HUES48 (cell line): ENCODE results near the gene C1QTNF9.
"Not testable (repeated sequence)": the region's sequence is repeated elsewhere in the genome, so short reads cannot be mapped to it uniquely, and the experiment has no call there.

Experiments
- H3K27ac ChIP-seq: one replicate; pipeline ENCODE4 v1.7.0; 2013; ENCODE audit warnings: low read depth, low read length, inconsistent platforms
- H3K27me3 ChIP-seq: 2 replicates; pipeline ENCODE4 v1.6.1; 2013; ENCODE audit warnings: mild to moderate bottlenecking, low read length; ENCODE audit not compliant: control insufficient read depth, insufficient read depth
- H3K36me3 ChIP-seq: 2 replicates; pipeline ENCODE4 v1.6.1; 2013; ENCODE audit warnings: low read length; ENCODE audit not compliant: control insufficient read depth, insufficient read depth
- H3K4me1 ChIP-seq: 2 replicates; pipeline ENCODE4 v1.6.1; 2013; ENCODE audit warnings: mild to moderate bottlenecking, low read length; ENCODE audit not compliant: control insufficient read depth, insufficient read depth
- H3K4me3 ChIP-seq: 2 replicates; pipeline ENCODE4 v1.5.1; 2013; ENCODE audit warnings: mild to moderate bottlenecking, low read depth, low read length
- H3K9ac ChIP-seq: 2 replicates; pipeline ENCODE4 v1.6.1; 2013; ENCODE audit warnings: mild to moderate bottlenecking, low read depth, low read length, moderate library complexity
- H3K9me3 ChIP-seq: 2 replicates; pipeline ENCODE4 v1.6.1; 2013; ENCODE audit warnings: low read length; ENCODE audit not compliant: control insufficient read depth, insufficient read depth

Gene C1QTNF9

DNA sequence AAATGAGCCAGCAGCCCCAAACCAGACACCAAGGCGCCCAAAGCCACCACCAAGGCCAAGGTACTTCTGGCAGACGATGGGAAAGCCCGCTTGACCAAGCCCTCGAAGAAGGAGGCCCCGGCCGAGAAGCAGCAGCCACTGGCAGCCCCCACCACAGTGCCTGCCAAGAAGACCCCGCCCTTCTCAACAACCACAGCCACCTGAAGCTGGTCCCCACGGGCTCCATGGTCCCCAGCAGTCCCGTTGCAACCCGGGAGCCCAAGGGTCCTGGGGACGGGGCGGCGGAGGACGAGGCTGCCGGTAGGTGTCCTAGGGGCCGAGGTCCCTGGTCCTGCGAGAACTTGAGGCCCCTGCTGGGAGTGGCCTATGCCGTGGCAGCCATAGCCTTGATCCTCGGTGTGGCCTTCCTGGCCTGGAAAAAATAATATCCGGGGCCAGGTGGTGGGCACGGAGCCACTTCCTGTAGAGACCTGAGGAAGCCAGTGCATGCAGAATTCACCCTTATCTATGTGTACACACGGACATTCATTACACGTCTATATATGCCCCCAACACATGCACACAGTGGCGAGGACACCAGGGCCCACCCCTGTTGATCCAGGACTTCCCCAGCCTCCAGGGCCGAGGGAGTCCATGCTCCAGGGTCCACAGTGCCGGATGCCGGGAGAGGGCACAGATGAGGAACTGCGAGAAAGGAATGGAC is 13.8 kb downstream of the C1QTNF9 start:
- H3K4me1 ChIP-seq, result no peaks in the 10 kb centered on the region
- H3K9me3 ChIP-seq, result no peaks in the 10 kb centered on the region
- H3K27ac ChIP-seq, result no peak overlapping the region
- H3K9ac ChIP-seq, result no peak overlapping the region
- peaks cover 6% of the 10 kb centered on the region for H3K27me3 ChIP-seq
- H3K36me3 ChIP-seq, result no peaks in the 10 kb centered on the region
- H3K4me3 ChIP-seq, result no peak overlapping the region

DNA sequence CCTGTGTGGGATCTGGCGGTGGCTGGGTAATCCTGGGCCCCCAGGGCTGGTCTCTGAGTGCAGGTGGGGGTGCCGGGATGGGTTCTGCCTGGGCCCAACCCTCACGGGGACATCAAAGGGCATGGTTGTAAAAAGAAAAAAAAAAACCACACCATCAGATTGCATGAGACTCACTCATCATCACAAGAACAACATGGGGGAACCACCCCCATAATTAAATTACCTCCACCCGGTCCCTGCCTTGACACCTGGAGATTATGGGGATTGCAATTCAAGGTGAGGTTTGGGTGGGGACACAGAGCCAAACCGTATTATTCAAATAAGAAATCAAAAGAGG is 14.3 kb downstream of the C1QTNF9 start:
- Histone ChIP-seq H3K36me3 (no peaks in the 10 kb centered on the region), H3K4me1 (no peaks in the 10 kb centered on the region), H3K9ac (no peak overlapping the region), H3K9me3 (no peaks in the 10 kb centered on the region), H3K27ac (no peak overlapping the region), H3K4me3 (no peak overlapping the region), H3K27me3 (peaks cover 11% of the 10 kb centered on the region)

DNA sequence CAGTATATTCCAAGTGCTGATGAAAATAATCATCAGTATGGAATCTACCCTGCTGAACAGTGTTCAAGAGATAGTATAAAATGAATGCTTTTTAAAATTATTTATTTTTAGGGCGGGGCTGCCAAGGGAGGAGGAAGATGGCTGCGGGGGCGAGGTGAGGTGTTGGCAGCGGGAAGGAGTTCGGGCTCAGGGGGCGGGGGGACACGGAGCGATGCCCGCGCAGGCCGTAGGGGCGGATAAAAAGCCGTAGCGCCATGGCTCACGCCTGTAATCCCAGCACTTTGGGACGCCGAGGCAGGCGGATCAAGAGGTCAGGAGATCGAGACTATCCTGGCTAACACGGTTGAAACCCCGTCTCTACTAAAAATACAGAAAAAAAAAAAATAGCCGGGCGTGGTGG is 18.2 kb downstream of the C1QTNF9 start:
- not testable (repeated sequence) for H3K9ac ChIP-seq, H3K27ac ChIP-seq, H3K9me3 ChIP-seq, H3K4me1 ChIP-seq, H3K36me3 ChIP-seq, H3K4me3 ChIP-seq
- H3K27me3 ChIP-seq, result peaks cover 15% of the 10 kb centered on the region

DNA sequence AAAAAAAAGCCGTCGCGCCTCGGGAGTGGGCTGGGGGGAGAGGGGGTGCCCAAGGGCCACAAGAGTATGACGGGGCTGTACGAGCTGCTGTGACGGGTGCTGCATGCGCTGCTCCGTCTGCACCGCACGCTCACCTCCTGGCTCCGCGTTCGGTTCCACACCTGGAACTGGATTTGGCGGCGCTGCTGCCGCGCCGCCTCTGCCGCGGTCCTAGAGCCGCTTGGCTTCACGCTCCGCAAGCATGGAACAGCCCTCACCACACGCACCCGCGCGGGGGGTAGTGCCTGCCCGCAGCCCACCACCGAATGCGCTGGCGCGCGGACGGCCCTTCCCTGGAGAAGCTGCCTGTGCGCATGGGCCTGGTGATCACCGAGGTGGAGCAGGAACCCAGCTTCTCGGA is 18.8 kb downstream of the C1QTNF9 start:
- Histone ChIP-seq H3K4me3 (peak overlapping the region; percentile 36), H3K27me3 (peaks cover 15% of the 10 kb centered on the region), H3K4me1 (no peaks in the 10 kb centered on the region), H3K9me3 (no peaks in the 10 kb centered on the region), H3K9ac (no peak overlapping the region), H3K36me3 (no peaks in the 10 kb centered on the region), H3K27ac (no peak overlapping the region)

DNA sequence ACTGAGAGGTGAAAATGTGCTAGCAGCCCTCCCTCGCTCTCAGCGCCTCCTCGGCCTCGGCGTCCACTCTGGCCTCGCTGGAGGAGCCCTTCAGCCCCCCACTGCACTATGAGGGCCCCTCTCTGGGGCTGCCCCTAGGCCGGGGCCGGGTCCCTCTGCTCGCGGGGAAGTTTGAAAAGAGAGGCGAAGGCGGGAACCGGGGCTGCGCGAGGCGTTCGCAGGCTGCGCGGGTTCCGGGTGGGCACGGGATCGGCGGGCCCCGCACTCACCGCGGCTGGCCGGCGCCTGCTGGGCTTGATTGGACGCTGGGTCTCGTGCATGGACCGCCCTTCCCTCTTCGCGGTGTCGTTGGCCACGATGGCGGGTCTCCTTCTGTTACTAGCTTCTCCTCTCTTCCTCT is 29.3 kb downstream of the C1QTNF9 start:
- Histone ChIP-seq H3K4me1 (no peaks in the 10 kb centered on the region), H3K9ac (no peak overlapping the region), H3K27ac (no peak overlapping the region), H3K27me3 (no peaks in the 10 kb centered on the region), H3K9me3 (no peaks in the 10 kb centered on the region; the same call in 1 of the 2 replicates), H3K4me3 (no peak overlapping the region), H3K36me3 (no peaks in the 10 kb centered on the region)

DNA sequence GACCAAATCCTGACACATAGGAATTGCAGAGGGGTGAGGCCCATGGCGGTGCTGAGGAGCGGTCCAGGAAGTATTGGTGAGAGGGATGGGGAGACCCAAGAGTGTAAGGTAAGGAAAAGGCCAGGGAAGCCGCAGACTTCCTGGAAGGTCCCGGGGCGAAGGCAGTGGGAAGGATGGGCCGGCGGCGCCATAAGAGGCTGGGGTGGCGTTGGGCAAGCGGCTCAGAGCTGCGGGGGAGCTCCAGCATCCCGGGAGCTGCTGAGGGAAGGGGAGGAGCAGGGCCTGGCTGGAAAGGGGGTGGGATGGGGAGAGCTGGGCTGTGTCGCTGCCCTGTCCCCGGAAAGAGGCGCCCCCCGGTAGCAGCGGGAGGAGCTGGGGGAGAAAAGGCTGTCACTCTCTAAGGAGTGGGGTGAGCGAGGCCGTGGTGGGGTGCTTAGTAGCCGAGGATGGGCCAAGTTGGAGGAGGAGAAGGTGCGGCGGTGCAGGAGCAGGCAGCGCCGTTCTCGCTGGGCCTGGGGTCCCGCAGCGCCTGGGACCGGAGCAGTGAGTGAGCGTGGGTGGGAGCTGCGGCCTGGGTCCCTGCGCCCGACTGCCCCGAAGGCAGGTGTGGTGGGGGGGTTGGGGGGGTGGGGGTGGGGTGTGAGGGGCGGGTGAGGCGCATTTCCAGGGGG is 30.7 kb downstream of the C1QTNF9 start:
- Histone ChIP-seq H3K9me3 (no peaks in the 10 kb centered on the region; the same call in 1 of the 2 replicates), H3K9ac (no peak overlapping the region), H3K4me3 (no peak overlapping the region), H3K27me3 (no peaks in the 10 kb centered on the region), H3K27ac (no peak overlapping the region), H3K4me1 (no peaks in the 10 kb centered on the region), H3K36me3 (no peaks in the 10 kb centered on the region)

DNA sequence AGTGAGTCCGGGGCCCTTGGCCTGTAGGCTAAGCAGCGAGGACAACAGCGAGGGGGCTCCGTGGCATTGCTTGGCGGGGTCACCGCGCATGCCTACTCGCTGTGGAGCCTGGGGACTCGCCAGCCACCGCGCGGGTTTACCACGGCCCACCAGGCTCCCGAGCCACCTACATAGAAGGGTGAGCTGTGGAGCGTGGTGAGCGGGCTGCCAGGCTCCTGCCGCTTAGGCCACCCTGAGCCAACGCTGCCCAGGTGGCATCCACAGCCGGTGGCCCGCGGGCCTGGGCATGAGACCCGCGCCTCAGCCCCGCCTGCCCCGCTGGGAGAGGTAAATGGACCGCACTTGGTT is 31.2 kb downstream of the C1QTNF9 start:
- Histone ChIP-seq H3K27ac (no peak overlapping the region), H3K4me3 (no peak overlapping the region), H3K9ac (no peak overlapping the region), H3K9me3 (no peaks in the 10 kb centered on the region; the same call in 1 of the 2 replicates), H3K4me1 (no peaks in the 10 kb centered on the region), H3K36me3 (no peaks in the 10 kb centered on the region), H3K27me3 (no peaks in the 10 kb centered on the region)

DNA sequence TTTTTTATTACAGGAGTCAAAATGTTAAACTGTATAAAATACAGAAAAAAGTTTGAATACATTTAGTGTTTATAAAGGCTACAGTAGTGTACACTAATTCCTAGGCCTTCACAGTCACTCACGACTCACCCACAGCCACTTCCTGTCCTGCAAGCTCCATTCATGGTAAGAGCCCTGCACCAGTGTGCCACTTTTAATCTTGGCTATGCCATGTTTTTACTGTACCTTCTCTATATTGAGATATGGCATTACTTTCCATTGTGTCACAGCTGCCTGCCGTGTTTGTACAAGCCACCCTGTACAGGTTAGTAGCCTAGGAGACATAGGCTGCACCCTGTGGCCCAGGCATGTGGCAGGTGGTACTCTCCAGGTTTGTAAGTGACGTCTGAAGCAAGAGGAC is 32.1 kb downstream of the C1QTNF9 start:
- Histone ChIP-seq H3K9ac (no peak overlapping the region), H3K27ac (no peak overlapping the region), H3K27me3 (no peaks in the 10 kb centered on the region), H3K36me3 (no peaks in the 10 kb centered on the region), H3K9me3 (no peaks in the 10 kb centered on the region; the same call in 1 of the 2 replicates), H3K4me3 (no peak overlapping the region), H3K4me1 (no peaks in the 10 kb centered on the region)

DNA sequence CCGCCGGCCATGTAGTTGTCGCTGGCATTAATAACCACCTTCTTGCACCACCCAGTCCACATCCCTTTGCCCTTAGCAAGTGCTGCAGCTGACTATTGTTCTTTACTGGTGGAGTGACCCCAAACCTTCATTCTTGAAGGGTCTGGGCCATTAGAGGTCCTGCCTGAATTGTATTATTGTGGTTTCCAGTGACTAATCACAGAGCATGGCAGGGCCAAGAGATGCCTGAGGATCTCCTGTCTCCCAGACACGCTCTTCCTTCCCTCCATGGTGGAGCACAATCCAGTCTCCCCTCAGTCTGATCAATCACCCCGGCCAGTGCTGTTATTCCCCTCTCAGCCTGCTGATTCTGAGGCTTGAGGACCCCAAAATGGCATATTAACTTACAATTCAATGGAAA is 39.0 kb downstream of the C1QTNF9 start:
- Histone ChIP-seq H3K9ac (no peak overlapping the region), H3K9me3 (no peaks in the 10 kb centered on the region), H3K4me3 (no peak overlapping the region), H3K36me3 (no peaks in the 10 kb centered on the region), H3K27ac (no peak overlapping the region), H3K27me3 (no peaks in the 10 kb centered on the region), H3K4me1 (no peaks in the 10 kb centered on the region)

DNA sequence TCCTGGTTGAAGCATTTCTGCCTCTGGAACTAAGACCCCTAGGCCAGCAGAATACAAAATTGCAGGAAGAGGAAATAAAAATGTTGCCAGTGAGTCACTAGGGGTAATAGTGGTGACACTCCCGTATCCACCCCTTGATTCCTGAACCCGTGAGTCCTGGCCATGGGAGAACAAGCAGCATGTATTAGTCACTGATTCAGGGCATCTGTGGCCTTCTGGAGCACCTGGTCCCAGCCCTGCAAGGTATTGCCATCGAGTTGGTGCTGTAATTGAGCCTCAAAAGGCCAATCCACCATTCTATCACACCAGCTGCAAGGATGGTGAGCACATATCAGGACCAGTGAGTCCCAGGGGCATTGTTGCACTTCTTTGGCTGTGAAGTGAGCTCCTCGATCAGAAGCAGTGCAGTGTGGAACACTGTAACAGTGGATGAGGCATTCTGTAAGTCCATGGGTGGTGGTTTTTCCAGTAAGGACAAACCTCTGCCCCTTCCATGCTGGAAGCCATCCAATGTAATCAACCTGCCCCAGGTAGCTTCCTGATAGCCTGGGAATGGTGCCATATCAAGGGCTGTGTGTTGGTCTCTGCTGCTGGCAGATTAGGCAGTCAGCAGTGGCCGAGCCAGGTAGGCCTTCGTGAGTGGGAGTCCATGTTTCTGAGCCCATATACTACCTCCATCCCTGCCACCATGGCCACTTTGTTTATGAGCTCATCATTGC is 39.6 kb downstream of the C1QTNF9 start:
- Histone ChIP-seq H3K27ac (no peak overlapping the region), H3K9me3 (no peaks in the 10 kb centered on the region), H3K4me3 (no peak overlapping the region), H3K9ac (no peak overlapping the region), H3K4me1 (no peaks in the 10 kb centered on the region), H3K27me3 (no peaks in the 10 kb centered on the region), H3K36me3 (no peaks in the 10 kb centered on the region)
